H1 (cell line): ENCODE results near the gene CHD9. TPM values are rescaled to one million over a fixed set of nuclear protein-coding genes. Genes with fewer than 3 reads are reported as not detected.

Experiments
- CTCF ChIA-PET: fragments of 300-600 bp; sonication (Branson Sonifier 250); formaldehyde crosslinking; loops from one replicate; lab custom pipeline; 2021; ENCODE audit not compliant: partially characterized antibody; lab: Charles Lee
- POLR2A ChIA-PET: fragments of 300-600 bp; sonication (Branson Sonifier 250); formaldehyde crosslinking; loops from one replicate; lab custom pipeline; 2021; ENCODE audit warnings: inconsistent platforms; ENCODE audit not compliant: partially characterized antibody; lab: Charles Lee
- DNase-seq, 2 experiments: peaks; one replicate each; pipeline versions ENCODE4 v3.0.0 to v3.0.0-alpha.2; 2010 to 2022; ENCODE audit warnings: low spot score in 2 of 2, low read depth in 1 of 2, mixed read lengths in 1 of 2
- FAIRE-seq: peaks from 2 replicates; lab custom pipeline; 2011; peaks lifted over from hg19 to GRCh38; lab: Jason Lieb, UNC
- H2AFZ ChIP-seq: 2 replicates; pipeline ENCODE4 v1.8.1; 2012; ENCODE audit warnings: low read length, inconsistent platforms
- H2AK5ac ChIP-seq: 2 replicates; pipeline ENCODE4 v1.6.1; 2013; ENCODE audit warnings: low read depth, low read length
- H2BK120ac ChIP-seq: replicated peaks from 2 replicates; pipeline ENCODE3; 2013; ENCODE audit warnings: low read depth, low read length, inconsistent platforms
- H2BK12ac ChIP-seq: 2 replicates; pipeline ENCODE4 v1.6.1; 2013; ENCODE audit warnings: low read depth, low read length
- H2BK15ac ChIP-seq: 2 replicates; pipeline ENCODE4 v1.6.1; 2013; ENCODE audit warnings: low read length
- H2BK20ac ChIP-seq: 2 replicates; pipeline ENCODE4 v1.6.1; 2013; ENCODE audit warnings: low read length
- H2BK5ac ChIP-seq: 2 replicates; pipeline ENCODE4 v1.6.1; 2013; ENCODE audit warnings: low read depth, low read length
- H3K14ac ChIP-seq: 2 replicates; pipeline ENCODE4 v1.6.1; 2013; ENCODE audit warnings: inconsistent platforms; ENCODE audit not compliant: insufficient read length
- H3K18ac ChIP-seq: 2 replicates; pipeline ENCODE4 v1.6.1; 2013; ENCODE audit warnings: low read length; ENCODE audit errors: extremely low read depth
- H3K23ac ChIP-seq: 2 replicates; pipeline ENCODE4 v1.6.1; 2013; ENCODE audit warnings: inconsistent platforms; ENCODE audit not compliant: insufficient read length
- H3K23me2 ChIP-seq: 2 replicates; pipeline ENCODE4 v1.6.1; 2013; ENCODE audit warnings: low read depth, low read length
- H3K27ac ChIP-seq: 2 replicates; pipeline ENCODE4 v1.6.1; 2011; ENCODE audit warnings: low read depth, low read length, inconsistent platforms
- H3K27me3 ChIP-seq, 4 experiments: replicated peaks in 1 of 4; 1 replicate in 1 of 4; 2 replicates in 3 of 4; pipeline versions ENCODE4 v1.6.1 to v1.8.1; 2011 to 2013; ENCODE audit warnings: low read length in 3 of 4, mild to moderate bottlenecking in 3 of 4, inconsistent platforms in 2 of 4, mixed read lengths in 2 of 4, moderate library complexity in 1 of 4; ENCODE audit not compliant: control insufficient read depth in 3 of 4, insufficient read depth in 3 of 4; ENCODE audit errors: extremely low read depth in 1 of 4
- H3K36me3 ChIP-seq, 4 experiments: 2 replicates each; pipeline versions ENCODE4 v1.6.1 to v1.8.1; 2011 to 2013; ENCODE audit warnings: mild to moderate bottlenecking in 4 of 4, low read length in 3 of 4, moderate library complexity in 2 of 4, control low read depth in 1 of 4, inconsistent platforms in 1 of 4; ENCODE audit not compliant: insufficient read depth in 4 of 4, control insufficient read depth in 2 of 4
- H3K4ac ChIP-seq: replicated peaks from 2 replicates; pipeline ENCODE3; 2013; ENCODE audit warnings: low read length, low read depth, mixed read lengths, inconsistent platforms; ENCODE audit not compliant: insufficient read length
- H3K4me1 ChIP-seq, 4 experiments: replicated peaks in 1 of 4; 1 replicate in 1 of 4; 2 replicates in 3 of 4; pipeline versions ENCODE4 v1.6.1 to v1.8.1; 2011 to 2013; ENCODE audit warnings: low read length in 3 of 4, inconsistent platforms in 2 of 4, mixed read lengths in 1 of 4; ENCODE audit not compliant: insufficient read depth in 4 of 4, control insufficient read depth in 3 of 4
- H3K4me2 ChIP-seq, 2 experiments: 2 replicates each; pipeline versions ENCODE4 v1.6.1 to v1.8.1; 2011 to 2013; ENCODE audit warnings: low read depth in 2 of 2, low read length in 2 of 2, control low read depth in 1 of 2, inconsistent platforms in 1 of 2, mild to moderate bottlenecking in 1 of 2; ENCODE audit not compliant: insufficient read depth in 1 of 2
- H3K4me3 ChIP-seq, 4 experiments: fragments of 200-600, 300-600 bp in 1 of 4; sonication (generic), shearing (Covaris generic), sonication (Bioruptor Twin) in 1 of 4; 2 replicates each; pipeline versions ENCODE4 v1.5.1 to v1.8.1; 2011 to 2016; ENCODE audit warnings: low read length in 4 of 4, low read depth in 3 of 4, control low read depth in 2 of 4, inconsistent platforms in 2 of 4, mild to moderate bottlenecking in 2 of 4, mixed read lengths in 1 of 4, moderate library complexity in 1 of 4; ENCODE audit not compliant: insufficient read depth in 2 of 4; ENCODE audit errors: extremely low read depth in 1 of 4
- H3K56ac ChIP-seq: replicated peaks from 2 replicates; pipeline ENCODE3; 2013; ENCODE audit warnings: low read depth, mild to moderate bottlenecking, mixed read lengths, low read length, inconsistent platforms; ENCODE audit not compliant: insufficient read length
- H3K79me1 ChIP-seq: 2 replicates; pipeline ENCODE4 v1.6.1; 2013; ENCODE audit warnings: low read depth, low read length, control low read depth
- H3K79me2 ChIP-seq, 2 experiments: 2 replicates each; pipeline versions ENCODE4 v1.6.1 to v1.8.1; 2012 to 2013; ENCODE audit warnings: low read length in 2 of 2, mild to moderate bottlenecking in 2 of 2, inconsistent platforms in 1 of 2; ENCODE audit not compliant: insufficient read depth in 2 of 2, control insufficient read depth in 1 of 2
- H3K9ac ChIP-seq, 4 experiments: replicated peaks in 1 of 4; 1 replicate in 1 of 4; 2 replicates in 3 of 4; pipeline versions ENCODE4 v1.6.1 to v1.8.1; 2011 to 2013; ENCODE audit warnings: low read depth in 3 of 4, low read length in 3 of 4, control low read depth in 2 of 4, mild to moderate bottlenecking in 2 of 4, moderate library complexity in 2 of 4, inconsistent platforms in 1 of 4; ENCODE audit errors: extremely low read depth in 1 of 4
- H3K9me3 ChIP-seq, 2 experiments: 2 replicates each; pipeline versions ENCODE4 v1.6.1 to v1.8.1; 2012 to 2013; ENCODE audit warnings: mild to moderate bottlenecking in 2 of 2, moderate library complexity in 2 of 2, control low read depth in 1 of 2, inconsistent platforms in 1 of 2, low read depth in 1 of 2, low read length in 1 of 2, mixed read lengths in 1 of 2; ENCODE audit not compliant: insufficient read depth in 2 of 2
- H4K20me1 ChIP-seq, 2 experiments: replicated peaks in 1 of 2; 2 replicates each; pipeline versions ENCODE3 to v1.8.1; 2011 to 2013; ENCODE audit warnings: inconsistent platforms in 2 of 2, low read length in 2 of 2, mild to moderate bottlenecking in 1 of 2; ENCODE audit not compliant: insufficient read depth in 2 of 2, control insufficient read depth in 1 of 2
- H4K5ac ChIP-seq: 2 replicates; pipeline ENCODE4 v1.6.1; 2013; ENCODE audit warnings: low read length, low read depth, mixed read lengths, inconsistent platforms; ENCODE audit not compliant: insufficient read length
- H4K8ac ChIP-seq: 2 replicates; pipeline ENCODE4 v1.8.0; 2013; ENCODE audit warnings: mild to moderate bottlenecking, moderate library complexity, low read length, inconsistent platforms; ENCODE audit not compliant: insufficient read depth; ENCODE audit errors: extremely low read depth
- H4K91ac ChIP-seq: replicated peaks from 2 replicates; pipeline ENCODE3; 2013; ENCODE audit warnings: low read length, mixed read lengths, inconsistent platforms; ENCODE audit not compliant: insufficient read length
- BACH1 ChIP-seq: IDR thresholded peaks from 2 replicates; pipeline ENCODE4 v1.6.1; 2012; ENCODE audit warnings: low read length, improper control_type of control experiment
- BRCA1 ChIP-seq: IDR thresholded peaks from 2 replicates; pipeline ENCODE4 v1.6.1; 2012; ENCODE audit warnings: low read depth, low read length, improper control_type of control experiment
- GTF2F1 ChIP-seq: IDR thresholded peaks from 2 replicates; pipeline ENCODE4 v1.6.1; 2012; ENCODE audit warnings: low read depth, low read length, improper control_type of control experiment, borderline replicate concordance
- RXRA ChIP-seq: IDR thresholded peaks from 2 replicates; pipeline ENCODE4 v1.6.1; 2011; ENCODE audit warnings: low read depth, mild to moderate bottlenecking, low read length, moderate library complexity; ENCODE audit not compliant: insufficient read depth
- SIX5 ChIP-seq: IDR thresholded peaks from 2 replicates; pipeline ENCODE4 v1.6.1; 2011; ENCODE audit warnings: mild to moderate bottlenecking, low read depth, low read length
- SP2 ChIP-seq: IDR thresholded peaks from 2 replicates; pipeline ENCODE4 v1.6.1; 2012; ENCODE audit warnings: mild to moderate bottlenecking, low read length, inconsistent platforms
- SP4 ChIP-seq: IDR thresholded peaks from 2 replicates; pipeline ENCODE4 v1.6.1; 2012; ENCODE audit warnings: low read length, inconsistent platforms
- TAF7 ChIP-seq: optimal IDR thresholded peaks from 2 replicates; pipeline ENCODE3; 2011; ENCODE audit warnings: low read depth, mild to moderate bottlenecking, inconsistent platforms, low read length, moderate library complexity, borderline replicate concordance
- polyA plus RNA-seq, 7 experiments: library from polyadenylated mRNA; depleted of rRNA in 3 of 7; stranded (reverse) in 5 of 7; unstranded in 2 of 7; fragments of >200 nt in 5 of 7; fragments of 200-250 nt in 2 of 7; gene quantifications; 1 replicate in 5 of 7; 2 replicates in 1 of 7; 4 replicates in 1 of 7; pipeline versions ENCODE4 v1.2.1 to v1.2.3, GENCODE V29; 2011 to 2013; ENCODE audit warnings: missing spikeins in 2 of 7, mixed read lengths in 2 of 7
- total RNA-seq: library from RNA; stranded (reverse); fragmentation: NEBNext Ultra II Directional; extraction: Animal tissue kit (Norgen Biotek cat#: 25700); gene quantifications from 2 replicates; pipeline ENCODE4 v1.2.1, GENCODE V29; 2021

CHD9 gene
- total and polyA plus RNA-seq, 2 of the 8 experiments (the other 6 are each of a cell fraction or from before 2014, with no cell fraction given), result 9.9 to 32.4 TPM

DNA sequence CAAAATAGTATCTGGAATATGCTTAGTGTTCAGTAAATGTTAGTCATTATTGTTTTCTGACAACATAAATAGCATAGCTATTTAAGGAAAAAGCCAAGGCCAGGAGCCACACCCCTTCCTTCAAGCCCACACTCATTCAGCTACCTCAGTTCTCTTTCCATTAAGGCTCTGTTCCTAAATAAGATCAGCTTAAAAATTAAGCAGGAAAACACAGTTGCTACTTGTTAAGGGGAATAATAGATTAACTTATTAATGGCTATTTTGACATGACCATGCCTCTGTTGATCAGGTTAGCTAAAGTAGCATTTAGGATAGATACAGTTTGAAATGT lies 158.1 kb downstream of the CHD9 start:
- Histone ChIP-seq H2BK20ac (no peak overlapping the region), H4K8ac (no peak overlapping the region), H2BK5ac (no peak overlapping the region), H3K4me3 (no peak overlapping the region), H3K9me3 (no peaks in the 10 kb centered on the region), H4K20me1 (peaks cover 0 to 2% of the 10 kb centered on the region in 2 experiments), H3K36me3 (peaks cover 0 to 15% (median 1%) of the 10 kb centered on the region in 4 experiments; a peak in 3 of 8 replicates), H4K91ac (no peak overlapping the region), H4K5ac (no peak overlapping the region), H3K4me1 (peaks cover 0 to 3% (median 0%) of the 10 kb centered on the region in 4 experiments; a peak in 1 of 7 replicates), H3K27ac (no peak overlapping the region), H3K4ac (no peak overlapping the region), H2BK120ac (no peak overlapping the region), H3K23ac (no peak overlapping the region), H3K18ac (no peak overlapping the region), H2BK15ac (no peak overlapping the region), H3K23me2 (no peaks in the 10 kb centered on the region; the same call in 1 of the 2 replicates), H2BK12ac (no peak overlapping the region), H3K56ac (no peak overlapping the region), H3K79me1 (no peaks in the 10 kb centered on the region), H2AK5ac (no peak overlapping the region), H2AFZ (no peak overlapping the region), H3K9ac (no peak overlapping the region), H3K14ac (no peak overlapping the region), H3K4me2 (no peak overlapping the region), H3K79me2 (peaks cover 0 to 92% of the 10 kb centered on the region in 2 experiments; a peak in 3 of 4 replicates), H3K27me3 (no peaks in the 10 kb centered on the region)
- POLR2A ChIA-PET, result interaction anchor here (0.7 to 1.0 kb wide), 3 partner anchors 18 to 36 kb away, joined by 3 read pairs; no protein-coding TSS in a partner anchor
- DNase-seq (no peak), FAIRE-seq (no peak)
- TF ChIP-seq SP2 (no peak), TAF7 (no peak), SIX5 (no peak), GTF2F1 (no peak), BRCA1 (no peak), SP4 (no peak), RXRA (no peak), BACH1 (no peak)
- CTCF ChIA-PET, result interaction anchor here (0.8 kb wide), 1 partner anchor 67 kb away, joined by 3 read pairs; no protein-coding TSS in a partner anchor
